Muscle of leg (tissue), 11 donors: ENCODE data around the gene MORN3. TPM values are rescaled to one million over a fixed set of nuclear protein-coding genes. Genes with fewer than 3 reads are reported as not detected.

Source experiments
- DNase-seq: peaks from one replicate; pipeline ENCODE4 v3.0.0; 2013
- H3K27ac ChIP-seq: one replicate; pipeline ENCODE4 v1.5.1; 2013; ENCODE audit warnings: mild to moderate bottlenecking, low read length, control low read depth
- H3K27me3 ChIP-seq: one replicate; pipeline ENCODE4 v1.6.1; 2013; ENCODE audit warnings: low read length; ENCODE audit not compliant: control insufficient read depth, insufficient read depth
- H3K36me3 ChIP-seq: one replicate; pipeline ENCODE4 v1.6.1; 2013; ENCODE audit warnings: low read length; ENCODE audit not compliant: control insufficient read depth, insufficient read depth
- H3K4me1 ChIP-seq: one replicate; pipeline ENCODE4 v1.6.1; 2013; ENCODE audit warnings: low read length; ENCODE audit not compliant: control insufficient read depth, insufficient read depth
- H3K4me3 ChIP-seq: one replicate; pipeline ENCODE4 v1.5.1; 2013; ENCODE audit warnings: low read length, control low read depth
- H3K9me3 ChIP-seq: replicated peaks from 2 replicates; pipeline ENCODE4 v1.6.1; 2013; ENCODE audit warnings: low read depth, low read length; ENCODE audit not compliant: control insufficient read depth
- WGBS: methylation state at CpG from one replicate; pipeline ENCODE4 v1.1.5; 2013; ENCODE audit warnings: missing lambda C conversion rate; ENCODE audit not compliant: insufficient coverage; 5-methylcytosine and 5-hydroxymethylcytosine counted together
- polyA plus RNA-seq, 8 donors: library from polyadenylated mRNA; unstranded; fragments of 120-200 nt; gene quantifications; one replicate each; pipeline versions ENCODE4 v1.2.1 to v1.2.3, GENCODE V29; 2013; ENCODE audit warnings: inconsistent platforms in 1 of 8, low replicate concordance in 1 of 8; ENCODE audit not compliant: insufficient read length in 8 of 8, insufficient read depth in 1 of 8
- total RNA-seq: library from RNA; stranded (reverse); fragments of 120-200 nt; gene quantifications from one replicate; pipeline ENCODE4 v1.2.4, GENCODE V29; 2013

MORN3 gene
- total and polyA plus RNA-seq, 9 donors = 0.13 to 0.96 (median 0.23) TPM

- Histone ChIP-seq H3K36me3 (no peaks in the 10 kb centered on the region), H3K9me3 (no peaks in the 10 kb centered on the region), H3K4me1 (peaks cover 8% of the 10 kb centered on the region), H3K27ac (no peak overlapping the region), H3K27me3 (no peaks in the 10 kb centered on the region), H3K4me3 (no peak overlapping the region)
- no peak for DNase-seq
- 92% methylated on average over 6 of the region's 6 CpGs for WGBS
These were observed 65.9 kb downstream of the MORN3 start for GRCh38 chr12:121603581-121603980.

- H3K27ac ChIP-seq = no peak overlapping the region
- no peaks in the 10 kb centered on the region for H3K27me3 ChIP-seq
- no peak overlapping the region for H3K4me3 ChIP-seq
- DNase-seq = no peak
- peaks cover 8% of the 10 kb centered on the region for H3K4me1 ChIP-seq
- no peaks in the 10 kb centered on the region for H3K36me3 ChIP-seq
- H3K9me3 ChIP-seq = no peaks in the 10 kb centered on the region
- WGBS = no CpG with 5 or more reads among the region's 6 CpGs
These were observed 66.7 kb downstream of the MORN3 start for GRCh38 chr12:121602766-121603165.

GRCh38 chr12:121600702-121601336 is 68.6 kb downstream of the MORN3 start:
- Histone ChIP-seq H3K36me3 (no peaks in the 10 kb centered on the region), H3K4me3 (no peak overlapping the region), H3K27me3 (no peaks in the 10 kb centered on the region), H3K27ac (peak overlapping the region; percentile 55), H3K4me1 (peaks cover 8% of the 10 kb centered on the region), H3K9me3 (no peaks in the 10 kb centered on the region)
- WGBS = 74% methylated on average over 5 of the region's 6 CpGs
- peak; percentile 68 for DNase-seq

Other genes with a start within 250 kb of the MORN3 start
- 15.3 TPM for gene KDM2B, start 88.6 kb downstream of the MORN3 start, total RNA-seq
- gene KDM2B, start 88.6 kb downstream of the MORN3 start, polyA plus RNA-seq = 10 to 100 TPM; 19.8 to 27.3 (median 23.3) TPM
- 12.2 TPM for gene ORAI1, start 43.1 kb downstream of the MORN3 start, total RNA-seq
- gene ORAI1, start 43.1 kb downstream of the MORN3 start, polyA plus RNA-seq = 10 to 100 TPM; 24.5 to 46.8 (median 41.4) TPM
- 10.2 TPM for gene TMEM120B, start 43.1 kb upstream of the MORN3 start, total RNA-seq
- gene TMEM120B, start 43.1 kb upstream of the MORN3 start, polyA plus RNA-seq = 10 to 100 TPM; 13.1 to 28.1 (median 17.5) TPM
- gene RHOF, start 124.0 kb upstream of the MORN3 start, total RNA-seq = 3.3 TPM
- gene RHOF, start 124.0 kb upstream of the MORN3 start, polyA plus RNA-seq = 1 to 10 TPM; 1.2 to 3.5 (median 1.9) TPM
- 3.6 TPM for gene SETD1B, start 134.4 kb upstream of the MORN3 start, total RNA-seq
- 10 to 100 TPM in 5 of 8 donors, 1 to 10 TPM in 3; 6.6 to 13.4 (median 10.3) TPM for gene SETD1B, start 134.4 kb upstream of the MORN3 start, polyA plus RNA-seq
- 0.04 TPM for gene HPD, start 189.2 kb upstream of the MORN3 start, total RNA-seq
- under 1 TPM in 4 of 8 donors, not detected in 4; 0.09 to 0.15 (median 0.12) TPM for gene HPD, start 189.2 kb upstream of the MORN3 start, polyA plus RNA-seq
- 50.9 TPM for gene PSMD9, start 219.1 kb upstream of the MORN3 start, total RNA-seq
- 10 to 100 TPM; 42.9 to 55.9 (median 47.6) TPM for gene PSMD9, start 219.1 kb upstream of the MORN3 start, polyA plus RNA-seq
- gene CFAP251, start 248.9 kb upstream of the MORN3 start, total RNA-seq = 1.7 TPM
- 1 to 10 TPM in 4 of 8 donors, under 1 TPM in 4; 0.74 to 2.1 (median 1.1) TPM for gene CFAP251, start 248.9 kb upstream of the MORN3 start, polyA plus RNA-seq